PC-3 (cell line): ENCODE data around the gene EMP2. TPM values are rescaled to one million over a fixed set of nuclear protein-coding genes. Genes with fewer than 3 reads are reported as not detected.

Experiments used
- ATAC-seq: fragments of 200-7000 bp; cut with Tn5 transposase; 2 replicates; pipeline ENCODE4 v1.9.1; 2020; ENCODE audit warnings: mild to moderate bottlenecking, moderate library complexity
- BruUV-seq: library from RNA; stranded (reverse); fragments of 400-500 nt; replicated peaks from 2 replicates; lab custom pipeline; 2021; lab: Mats Ljungman, UMichigan
- CTCF ChIA-PET: fragments of 300-600 bp; sonication (Branson Sonifier 250); formaldehyde crosslinking; loops from one replicate; lab custom pipeline; 2022; ENCODE audit warnings: antibody characterized with exemption; lab: Charles Lee
- POLR2A ChIA-PET: fragments of 300-600 bp; sonication (Branson Sonifier 250); formaldehyde crosslinking; loops from one replicate; lab custom pipeline; 2022; ENCODE audit warnings: antibody characterized with exemption; ENCODE audit not compliant: unreplicated experiment; lab: Charles Lee
- DNase-seq: peaks from one replicate; pipeline ENCODE4 v3.0.0-alpha.2; 2015
- H2AFZ ChIP-seq: fragments of 300-600 bp; sonication (generic); 2 replicates; pipeline ENCODE4 v1.6.0; 2016; ENCODE audit warnings: antibody characterized with exemption, low read length
- H3F3A ChIP-seq: fragments of 300-600 bp; sonication (generic); one replicate; pipeline ENCODE4 v1.6.0; 2017; ENCODE audit warnings: antibody characterized with exemption, low read length, control low read depth, mild to moderate bottlenecking; ENCODE audit not compliant: unreplicated experiment
- H3K27ac ChIP-seq: fragments of 300-600 bp; sonication (generic); 2 replicates; pipeline ENCODE4 v1.5.1; 2016; ENCODE audit warnings: mild to moderate bottlenecking, low read length
- H3K27me3 ChIP-seq: fragments of 300-600 bp; sonication (generic); 2 replicates; pipeline ENCODE4 v1.6.1; 2016; ENCODE audit warnings: low read length, mixed read lengths
- H3K36me3 ChIP-seq: fragments of 300-600 bp; sonication (generic); 2 replicates; pipeline ENCODE4 v1.6.1; 2016; ENCODE audit warnings: low read depth, mixed run types, low read length, mixed read lengths
- H3K4me1 ChIP-seq: fragments of 300-600 bp; sonication (generic); 2 replicates; pipeline ENCODE4 v1.5.1; 2016; ENCODE audit warnings: low read length; ENCODE audit not compliant: insufficient read depth
- H3K4me2 ChIP-seq: fragments of 300-600 bp; sonication (generic); 2 replicates; pipeline ENCODE4 v1.6.0; 2016; ENCODE audit warnings: low read length
- H3K4me3 ChIP-seq: fragments of 300-600 bp; sonication (generic); 2 replicates; pipeline ENCODE4 v1.5.1; 2016; ENCODE audit warnings: mild to moderate bottlenecking, low read length, mixed read lengths
- H3K79me2 ChIP-seq: fragments of 300-600 bp; sonication (generic); 2 replicates; pipeline ENCODE4 v1.6.1; 2017; ENCODE audit warnings: low read length, mixed read lengths
- H3K9ac ChIP-seq: fragments of 300-600 bp; sonication (generic); 2 replicates; pipeline ENCODE4 v1.6.0; 2016; ENCODE audit warnings: mild to moderate bottlenecking, low read length
- H3K9me2 ChIP-seq: fragments of 300-600 bp; sonication (generic); replicated peaks from 2 replicates; pipeline ENCODE4 v1.6.1; 2016; ENCODE audit warnings: mixed run types, low read length, mixed read lengths
- H3K9me3 ChIP-seq: fragments of 300-600 bp; sonication (generic); 2 replicates; pipeline ENCODE4 v1.6.1; 2016; ENCODE audit warnings: low read length, mixed read lengths
- H4K20me1 ChIP-seq: fragments of 300-600 bp; sonication (generic); 2 replicates; pipeline ENCODE4 v1.6.1; 2016; ENCODE audit warnings: low read length, mixed read lengths
- EZH2 ChIP-seq: fragments of 300-600 bp; sonication (generic); IDR thresholded peaks from one replicate; pipeline ENCODE4 v1.6.1; 2017; ENCODE audit warnings: antibody characterized with exemption, mild to moderate bottlenecking, low read length; ENCODE audit not compliant: unreplicated experiment
- EZH2phosphoT487 ChIP-seq: fragments of 300-600 bp; sonication (generic); IDR thresholded peaks from 2 replicates; pipeline ENCODE4 v1.6.1; 2018; ENCODE audit warnings: mild to moderate bottlenecking, antibody characterized with exemption, low read length, borderline replicate concordance
- intact Hi-C: fragments of 100-400 bp; cut with micrococcal nuclease; formaldehyde crosslinking; loops from 2 replicates; pipeline ENCODE4 v1.9.0; 2023
- total RNA-seq: library from RNA; depleted of rRNA; stranded (reverse); fragments of >200 nt; gene quantifications from 2 replicates; pipeline ENCODE4 v1.2.3, GENCODE V29; 2014
- TF ChIP-seq, protein P1 (sequence below): fragments of 300-600 bp; sonication (generic); conservative IDR thresholded peaks from 2 replicates; pipeline ENCODE4 v1.5.1; 2017; ENCODE audit warnings: antibody characterized with exemption, low read depth, mild to moderate bottlenecking, low read length

EMP2 gene
- total RNA-seq, 1 experiment from 2014 or later = 38.7 TPM

DNA sequence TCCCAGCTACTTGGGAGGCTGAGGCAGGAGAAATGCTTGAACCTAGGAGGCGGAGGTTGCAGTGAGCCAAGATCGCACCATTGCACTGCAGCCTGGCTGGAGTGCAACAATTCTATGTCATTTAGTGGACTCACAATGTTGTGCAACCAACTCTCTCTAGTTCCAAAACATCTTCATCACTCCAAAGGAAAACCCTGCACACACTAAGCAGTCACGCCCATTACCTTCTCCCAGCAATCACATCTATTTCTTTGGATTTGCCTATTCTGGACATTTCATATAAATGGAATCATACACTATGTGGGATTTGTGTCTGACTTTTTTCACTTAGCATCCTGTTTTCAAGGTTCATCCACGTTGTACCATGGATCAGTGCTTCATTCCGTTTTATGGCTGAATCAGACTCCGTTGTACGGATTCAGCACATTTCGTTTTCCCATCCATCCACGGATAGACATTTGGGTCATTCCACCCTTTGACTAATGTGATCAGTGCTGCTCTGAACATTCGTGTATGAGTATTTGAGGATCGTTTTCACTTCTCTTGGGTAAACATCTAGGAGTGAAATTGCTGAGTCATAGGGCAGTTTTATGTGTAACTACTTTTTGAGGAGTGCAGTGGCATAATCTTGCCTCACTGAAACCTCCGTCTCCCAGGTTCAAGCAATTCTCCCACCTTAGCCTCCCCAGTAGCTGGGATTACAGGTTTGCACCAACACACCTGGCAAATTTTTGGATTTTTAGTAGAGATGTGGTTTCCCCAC lies 45.4 kb upstream of the EMP2 start:
- Histone ChIP-seq H4K20me1 (no peaks in the 10 kb centered on the region), H3K9ac (no peak overlapping the region), H3K4me2 (peak overlapping the region; percentile 6; the same call in 1 of the 2 replicates), H3F3A (no peaks in the 10 kb centered on the region), H3K27me3 (no peaks in the 10 kb centered on the region), H2AFZ (no peak overlapping the region), H3K9me2 (no peaks in the 10 kb centered on the region), H3K4me3 (no peak overlapping the region), H3K79me2 (no peaks in the 10 kb centered on the region), H3K36me3 (no peaks in the 10 kb centered on the region), H3K27ac (no peak overlapping the region; the same call in 1 of the 2 replicates), H3K9me3 (no peaks in the 10 kb centered on the region), H3K4me1 (peaks cover 6% of the 10 kb centered on the region; the same call in 1 of the 2 replicates)
- BruUV-seq = no TSS peak
- ATAC-seq (peak; percentile 46; the same call in 1 of the 2 replicates), DNase-seq (peak; percentile 60)
- intact Hi-C loops = no loop called here
- ChIA-PET POLR2A (no interaction called here), CTCF (no interaction called here)
- no peak for TF ChIP-seq EZH2
- TF ChIP-seq EZH2phosphoT487 = no peak
- TF ChIP-seq, protein P1, sequence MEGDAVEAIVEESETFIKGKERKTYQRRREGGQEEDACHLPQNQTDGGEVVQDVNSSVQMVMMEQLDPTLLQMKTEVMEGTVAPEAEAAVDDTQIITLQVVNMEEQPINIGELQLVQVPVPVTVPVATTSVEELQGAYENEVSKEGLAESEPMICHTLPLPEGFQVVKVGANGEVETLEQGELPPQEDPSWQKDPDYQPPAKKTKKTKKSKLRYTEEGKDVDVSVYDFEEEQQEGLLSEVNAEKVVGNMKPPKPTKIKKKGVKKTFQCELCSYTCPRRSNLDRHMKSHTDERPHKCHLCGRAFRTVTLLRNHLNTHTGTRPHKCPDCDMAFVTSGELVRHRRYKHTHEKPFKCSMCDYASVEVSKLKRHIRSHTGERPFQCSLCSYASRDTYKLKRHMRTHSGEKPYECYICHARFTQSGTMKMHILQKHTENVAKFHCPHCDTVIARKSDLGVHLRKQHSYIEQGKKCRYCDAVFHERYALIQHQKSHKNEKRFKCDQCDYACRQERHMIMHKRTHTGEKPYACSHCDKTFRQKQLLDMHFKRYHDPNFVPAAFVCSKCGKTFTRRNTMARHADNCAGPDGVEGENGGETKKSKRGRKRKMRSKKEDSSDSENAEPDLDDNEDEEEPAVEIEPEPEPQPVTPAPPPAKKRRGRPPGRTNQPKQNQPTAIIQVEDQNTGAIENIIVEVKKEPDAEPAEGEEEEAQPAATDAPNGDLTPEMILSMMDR = no peak

DNA sequence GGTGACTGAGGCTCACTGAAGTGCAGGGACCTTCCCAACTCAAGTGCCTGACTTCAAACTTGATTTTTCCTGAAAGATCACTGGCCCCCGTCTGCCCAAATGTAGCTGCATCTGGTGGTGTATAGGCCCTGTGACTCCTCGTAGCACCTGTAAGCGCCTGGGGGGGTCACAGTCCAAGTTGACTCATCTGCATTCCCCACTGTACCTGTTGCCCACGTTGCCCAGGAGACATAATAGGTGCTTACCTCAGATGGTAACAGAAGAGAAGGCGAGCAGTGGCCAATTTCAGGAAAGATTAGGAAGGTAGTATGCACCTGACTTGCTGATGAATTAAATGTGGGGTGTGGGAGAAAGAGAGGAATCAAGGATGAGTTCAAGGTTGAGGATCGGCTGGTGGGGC lies 44.1 kb upstream of the EMP2 start:
- Histone ChIP-seq H2AFZ (no peak overlapping the region), H3K27ac (no peak overlapping the region), H3F3A (no peaks in the 10 kb centered on the region), H3K4me1 (peaks cover 6% of the 10 kb centered on the region; the same call in 1 of the 2 replicates), H3K27me3 (no peaks in the 10 kb centered on the region), H3K4me2 (no peak overlapping the region), H3K9ac (no peak overlapping the region), H3K36me3 (no peaks in the 10 kb centered on the region), H3K9me3 (no peaks in the 10 kb centered on the region), H4K20me1 (no peaks in the 10 kb centered on the region), H3K9me2 (no peaks in the 10 kb centered on the region), H3K79me2 (no peaks in the 10 kb centered on the region), H3K4me3 (no peak overlapping the region)
- DNase-seq (no peak), ATAC-seq (no peak)
- ChIA-PET CTCF (no interaction called here), POLR2A (no interaction called here)
- no TSS peak for BruUV-seq
- intact Hi-C loops = no loop called here
- no peak for TF ChIP-seq EZH2
- no peak for TF ChIP-seq EZH2phosphoT487
- TF ChIP-seq, protein P1 = no peak

DNA sequence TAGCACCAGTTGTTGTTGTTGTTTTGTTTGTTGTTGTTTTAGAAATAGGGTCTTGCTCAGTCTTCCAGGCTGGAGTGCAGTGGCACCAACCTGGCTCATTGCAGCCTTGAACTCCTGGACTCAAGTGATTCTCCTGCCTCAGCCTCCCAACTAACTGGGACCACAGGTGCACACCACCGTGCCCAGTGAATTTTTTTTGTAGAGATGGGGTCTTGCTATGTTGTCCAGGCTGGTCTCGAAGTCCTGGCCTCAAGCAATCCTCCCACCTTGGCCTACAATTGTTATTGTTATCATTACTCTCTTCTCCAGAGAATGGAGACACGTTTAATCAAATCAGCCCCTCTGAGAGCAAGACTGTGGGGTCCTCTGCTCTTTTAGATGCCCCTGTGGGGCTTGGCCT lies 42.7 kb upstream of the EMP2 start:
- TF ChIP-seq EZH2 (no peak), EZH2phosphoT487 (no peak)
- TF ChIP-seq, protein P1 = no peak
- ATAC-seq (no peak), DNase-seq (no peak)
- H3K27ac ChIP-seq = no peak overlapping the region
- ChIA-PET POLR2A (no interaction called here), CTCF (no interaction called here)
- H3F3A ChIP-seq = no peaks in the 10 kb centered on the region
- H3K9ac ChIP-seq = no peak overlapping the region
- no peaks in the 10 kb centered on the region for H3K79me2 ChIP-seq
- no peak overlapping the region for H3K4me3 ChIP-seq
- H3K9me3 ChIP-seq = no peaks in the 10 kb centered on the region
- no peak overlapping the region for H2AFZ ChIP-seq
- no peaks in the 10 kb centered on the region for H4K20me1 ChIP-seq
- intact Hi-C loops = no loop called here
- no peaks in the 10 kb centered on the region for H3K9me2 ChIP-seq
- BruUV-seq = no TSS peak
- no peak overlapping the region for H3K4me2 ChIP-seq
- peaks cover 6% of the 10 kb centered on the region; the same call in 1 of the 2 replicates for H3K4me1 ChIP-seq
- H3K27me3 ChIP-seq = no peaks in the 10 kb centered on the region
- no peaks in the 10 kb centered on the region for H3K36me3 ChIP-seq
